K562 treated with DMSO at 1 percent for 48 hours (cell line): ENCODE measurements around the gene LZTS2. TPM values are rescaled to one million over a fixed set of nuclear protein-coding genes. Genes with fewer than 3 reads are reported as not detected.

Experiments used
- total RNA-seq: library from RNA; unstranded; fragments of 300-600 nt; gene quantifications from 2 replicates; pipeline ENCODE4 v1.2.3, GENCODE V29; 2022; ENCODE audit warnings: low replicate concordance; ENCODE audit errors: extremely low read depth

LZTS2 gene
- not detected in 2 replicates for total RNA-seq

GRCh38 chr10:100999742-101000126, at the start of gene LZTS2:
LZTS2 (plus strand) TSS chr10:100999808; CDS start chr10:101002539, 2,731 bp downstream.

GRCh38 chr10:100969187-100970075, 30.2 kb upstream of the LZTS2 start, which contains the start of gene SEMA4G:
SEMA4G (plus strand) TSS chr10:100969504; CDS start chr10:100972913, 3,409 bp downstream.

GRCh38 chr10:100986952-100987684, 12.5 kb upstream of the LZTS2 start, which contains the start of the genes MRPL43 and TWNK:
MRPL43 (minus strand) TSS chr10:100987497; CDS start chr10:100987443, 54 bp downstream.
TWNK (plus strand) TSS chr10:100987543; CDS start chr10:100988211, 668 bp downstream.

GRCh38 chr10:101031128-101031795, 31.7 kb downstream of the LZTS2 start, which contains the start of the genes PDZD7 and SFXN3:
PDZD7 (minus strand) TSS chr10:101031129; CDS start chr10:101030219, 910 bp downstream.
SFXN3 (plus strand) TSS chr10:101031234; CDS start chr10:101034695, 3,461 bp downstream.

Other genes starting within 250 kb of the LZTS2 start
- not detected in 2 replicates for gene SLF2, start 86.8 kb upstream of the LZTS2 start, total RNA-seq
- gene SEMA4G, start 30.3 kb upstream of the LZTS2 start, total RNA-seq: not detected in 2 replicates
- not detected in 2 replicates for gene MRPL43, start 12.3 kb upstream of the LZTS2 start, total RNA-seq
- not detected in 2 replicates for gene TWNK, start 12.3 kb upstream of the LZTS2 start, total RNA-seq
- not detected in 2 replicates for gene PDZD7, start 31.3 kb downstream of the LZTS2 start, total RNA-seq
- not detected in 2 replicates for gene SFXN3, start 31.4 kb downstream of the LZTS2 start, total RNA-seq
- gene KAZALD1, start 62.2 kb downstream of the LZTS2 start, total RNA-seq: not detected in 2 replicates
- gene TLX1, start 131.5 kb downstream of the LZTS2 start, total RNA-seq: not detected in 2 replicates
- not detected in 2 replicates for gene LBX1, start 229.7 kb downstream of the LZTS2 start, total RNA-seq